Prostate gland (tissue), 2 donors: ENCODE data around the gene ADCY7.

Source experiments
- POLR2A ChIP-seq: fragments of 450-650 bp; IDR thresholded peaks from one replicate; pipeline ENCODE4 v1.6.1; 2016; ENCODE audit warnings: antibody characterized with exemption, mild to moderate bottlenecking
- POLR2AphosphoS5 ChIP-seq: sonication (generic); formaldehyde crosslinking; IDR thresholded peaks from one replicate; pipeline ENCODE4 v1.6.1; 2017; ENCODE audit warnings: antibody characterized with exemption
- TF ChIP-seq, protein P1 (sequence below), 4 experiments: fragments of 200-600 bp in 2 of 4; fragments of 450-650 bp in 2 of 4; sonication (generic) in 2 of 4; IDR thresholded peaks; 1 replicate in 3 of 4; 2 replicates in 1 of 4; pipeline ENCODE4 v1.5.1; 2016 to 2019; ENCODE audit warnings: antibody characterized with exemption in 4 of 4, mild to moderate bottlenecking in 2 of 4, moderate library complexity in 2 of 4

DNA sequence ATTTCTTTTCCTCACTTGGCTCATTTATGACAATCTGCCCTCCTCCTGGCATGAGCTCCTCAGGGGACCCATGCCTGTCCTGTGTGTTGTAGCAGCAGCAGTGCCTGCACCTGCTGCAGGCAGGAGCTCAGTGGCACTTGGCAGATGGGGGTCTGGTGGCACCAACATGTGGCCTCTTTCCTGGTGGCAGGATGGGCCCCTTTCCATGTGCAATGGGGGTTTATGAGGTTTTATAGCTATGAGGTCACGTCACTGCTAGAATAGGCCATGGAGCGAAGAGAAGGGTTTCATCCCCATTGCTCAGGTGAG lies 7.0 kb downstream of the ADCY7 start:
- TF ChIP-seq POLR2AphosphoS5 (no peak), POLR2A (no peak)
- TF ChIP-seq, protein P1, sequence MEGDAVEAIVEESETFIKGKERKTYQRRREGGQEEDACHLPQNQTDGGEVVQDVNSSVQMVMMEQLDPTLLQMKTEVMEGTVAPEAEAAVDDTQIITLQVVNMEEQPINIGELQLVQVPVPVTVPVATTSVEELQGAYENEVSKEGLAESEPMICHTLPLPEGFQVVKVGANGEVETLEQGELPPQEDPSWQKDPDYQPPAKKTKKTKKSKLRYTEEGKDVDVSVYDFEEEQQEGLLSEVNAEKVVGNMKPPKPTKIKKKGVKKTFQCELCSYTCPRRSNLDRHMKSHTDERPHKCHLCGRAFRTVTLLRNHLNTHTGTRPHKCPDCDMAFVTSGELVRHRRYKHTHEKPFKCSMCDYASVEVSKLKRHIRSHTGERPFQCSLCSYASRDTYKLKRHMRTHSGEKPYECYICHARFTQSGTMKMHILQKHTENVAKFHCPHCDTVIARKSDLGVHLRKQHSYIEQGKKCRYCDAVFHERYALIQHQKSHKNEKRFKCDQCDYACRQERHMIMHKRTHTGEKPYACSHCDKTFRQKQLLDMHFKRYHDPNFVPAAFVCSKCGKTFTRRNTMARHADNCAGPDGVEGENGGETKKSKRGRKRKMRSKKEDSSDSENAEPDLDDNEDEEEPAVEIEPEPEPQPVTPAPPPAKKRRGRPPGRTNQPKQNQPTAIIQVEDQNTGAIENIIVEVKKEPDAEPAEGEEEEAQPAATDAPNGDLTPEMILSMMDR (IDR thresholded peaks at IDR 0.05): no peak
